Effector CD8-positive, alpha-beta T cell (primary cell): ENCODE measurements around the gene CNTNAP5.

Source experiments
- DNase-seq: peaks from one replicate; lab custom pipeline; 2025; lab: John Stamatoyannopoulos, UW

CNTNAP5 gene

GRCh38 chr2:124063596-124063995, 38.5 kb downstream of the CNTNAP5 start:
- DNase-seq = no peak

GRCh38 chr2:124065636-124066035, 40.5 kb downstream of the CNTNAP5 start:
- DNase-seq = no peak

- no peak for DNase-seq
Observed at GRCh38 chr2:124066776-124067175, 41.7 kb downstream of the CNTNAP5 start.

GRCh38 chr2:124079045-124079444, 54.0 kb downstream of the CNTNAP5 start:
- DNase-seq = no peak

- no peak for DNase-seq
Observed at GRCh38 chr2:124080281-124081153, 55.4 kb downstream of the CNTNAP5 start.

GRCh38 chr2:124081154-124081716, 56.1 kb downstream of the CNTNAP5 start:
- DNase-seq = no peak

- DNase-seq = no peak
Observed at GRCh38 chr2:124088616-124089015, 63.5 kb downstream of the CNTNAP5 start.

- DNase-seq = no peak
Observed at GRCh38 chr2:124091721-124092120, 66.6 kb downstream of the CNTNAP5 start.

GRCh38 chr2:124092651-124093050, 67.6 kb downstream of the CNTNAP5 start:
- DNase-seq = no peak

- no peak for DNase-seq
Observed at GRCh38 chr2:124104914-124105313, 79.8 kb downstream of the CNTNAP5 start.

GRCh38 chr2:124112206-124112605, 87.1 kb downstream of the CNTNAP5 start:
- no peak for DNase-seq

- no peak for DNase-seq
Observed at GRCh38 chr2:124112966-124113365, 87.9 kb downstream of the CNTNAP5 start.

GRCh38 chr2:124120246-124120645, 95.2 kb downstream of the CNTNAP5 start:
- no peak for DNase-seq

GRCh38 chr2:124121106-124121505, 96.0 kb downstream of the CNTNAP5 start:
- DNase-seq = no peak

GRCh38 chr2:124121760-124122275, 96.7 kb downstream of the CNTNAP5 start:
- DNase-seq = no peak

GRCh38 chr2:124122340-124122739, 97.3 kb downstream of the CNTNAP5 start:
- no peak for DNase-seq

GRCh38 chr2:124131276-124131675, 106.2 kb downstream of the CNTNAP5 start:
- DNase-seq = no peak

GRCh38 chr2:124136110-124136509, 111.0 kb downstream of the CNTNAP5 start:
- no peak for DNase-seq

- DNase-seq = no peak
Observed at GRCh38 chr2:124138076-124138475, 113.0 kb downstream of the CNTNAP5 start.

GRCh38 chr2:124145982-124146381, 120.9 kb downstream of the CNTNAP5 start:
- DNase-seq = no peak

GRCh38 chr2:124147552-124147951, 122.5 kb downstream of the CNTNAP5 start:
- no peak for DNase-seq

- DNase-seq = no peak
Observed at GRCh38 chr2:124149571-124149970, 124.5 kb downstream of the CNTNAP5 start.

- no peak for DNase-seq
Observed at GRCh38 chr2:124151691-124152090, 126.6 kb downstream of the CNTNAP5 start.
